Fibroblast of peridontal ligament (primary cell): ENCODE results near the gene MRC1.
A peak's percentile ranks its signal among the peaks of the same experiment; 100 is the strongest.

Source experiments
- DNase-seq: peaks from one replicate; pipeline ENCODE4 v3.0.0-alpha.2; 2010; ENCODE audit errors: extremely low read depth

The MRC1 gene

DNA sequence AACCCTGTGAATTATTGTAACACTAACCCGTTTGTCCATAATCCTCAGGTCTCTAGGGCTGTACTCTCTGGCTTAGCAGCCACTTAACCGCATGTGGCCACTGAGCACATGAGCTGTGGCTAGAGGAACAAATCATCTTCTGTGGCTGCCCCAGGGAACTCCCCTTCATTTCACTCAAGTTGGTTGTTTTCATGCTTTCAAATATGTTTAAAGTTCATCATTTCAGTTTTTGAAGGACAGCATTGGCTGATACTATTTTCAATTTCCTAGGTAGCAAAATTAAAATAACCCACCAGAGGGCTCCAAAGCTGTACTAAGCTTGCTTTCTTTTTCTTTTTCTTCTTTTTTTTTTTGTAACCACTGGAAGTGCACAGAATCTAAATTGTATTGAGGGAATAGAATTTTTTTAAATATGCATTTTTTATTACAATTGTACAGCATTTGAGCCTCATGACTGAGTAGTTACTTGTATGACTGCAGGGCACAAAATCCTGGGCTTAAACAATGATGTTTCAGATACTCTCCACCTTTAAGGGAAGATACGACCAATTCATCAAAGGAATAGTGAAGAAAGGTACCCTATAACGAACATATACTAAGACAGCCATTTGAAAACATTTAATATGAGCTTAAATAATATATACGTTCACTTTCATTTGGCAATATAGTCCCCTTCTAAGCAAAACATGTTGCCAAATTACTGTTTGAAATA lies 38.6 kb downstream of the MRC1 start:
- peak; percentile 73 for DNase-seq

DNA sequence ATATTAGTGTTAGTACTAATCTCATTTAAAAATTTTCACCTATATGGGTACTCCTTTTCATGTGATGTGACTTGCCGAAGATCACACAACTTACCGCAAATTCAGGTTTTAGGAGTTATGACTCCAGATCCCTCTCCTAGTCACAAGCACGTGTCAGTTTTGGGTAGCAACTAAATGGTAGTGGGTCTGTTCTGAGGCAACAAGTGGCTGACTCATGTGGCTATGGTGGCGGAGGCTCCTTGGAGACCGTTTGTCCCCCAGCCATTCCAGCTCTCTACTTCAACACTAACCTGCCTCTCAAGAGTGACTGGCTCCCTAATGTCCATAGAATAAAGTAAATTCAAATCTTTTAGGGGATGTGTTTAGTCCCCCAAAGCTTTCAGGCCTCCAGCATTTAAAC lies 39.5 kb downstream of the MRC1 start:
- DNase-seq, result no peak

DNA sequence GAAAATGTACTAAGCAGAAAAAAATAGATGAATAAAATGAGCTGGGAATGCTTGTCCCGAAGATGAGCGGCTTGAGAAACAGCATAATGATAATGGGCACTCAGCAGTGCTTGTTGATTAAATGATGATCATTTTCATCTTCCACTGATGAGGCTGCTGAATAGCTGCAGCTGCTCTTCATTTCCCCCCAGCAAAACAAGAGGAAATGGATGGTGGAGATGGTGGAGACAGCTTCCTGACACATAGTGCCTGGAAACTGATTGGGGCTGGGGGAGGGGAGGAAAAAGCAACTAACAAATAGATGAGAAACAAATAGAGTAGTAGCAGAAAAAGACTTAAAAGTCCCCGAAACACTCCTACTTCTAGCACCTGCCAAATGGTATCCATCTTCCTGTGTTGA lies 41.4 kb downstream of the MRC1 start:
- no peak for DNase-seq

DNA sequence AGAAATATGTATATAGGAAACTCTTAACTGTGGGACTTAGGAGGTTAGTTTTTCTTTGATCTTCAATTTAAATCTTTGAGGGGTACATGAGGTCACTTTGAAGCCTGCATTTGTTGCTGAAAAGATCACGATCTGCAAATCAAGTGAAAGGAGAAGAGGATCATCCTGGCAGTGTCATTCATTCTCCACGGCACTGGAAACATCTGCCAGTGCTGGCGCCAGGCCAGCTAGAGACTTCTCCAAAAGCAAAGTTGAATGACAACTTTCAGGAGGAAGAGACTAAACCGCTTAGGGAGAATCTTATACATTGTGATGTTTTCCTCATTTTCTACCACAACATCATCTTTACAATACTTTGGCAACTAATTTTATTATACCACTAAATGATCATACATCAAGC lies 42.5 kb downstream of the MRC1 start:
- DNase-seq, result no peak

GRCh38 chr10:17854044-17854652 lies 45.0 kb downstream of the MRC1 start:
- DNase-seq, result no peak

- DNase-seq, result no peak
Observed at GRCh38 chr10:17857040-17857439, 47.9 kb downstream of the MRC1 start.

GRCh38 chr10:17859492-17860156 lies 50.5 kb downstream of the MRC1 start:
- DNase-seq, result no peak

DNA sequence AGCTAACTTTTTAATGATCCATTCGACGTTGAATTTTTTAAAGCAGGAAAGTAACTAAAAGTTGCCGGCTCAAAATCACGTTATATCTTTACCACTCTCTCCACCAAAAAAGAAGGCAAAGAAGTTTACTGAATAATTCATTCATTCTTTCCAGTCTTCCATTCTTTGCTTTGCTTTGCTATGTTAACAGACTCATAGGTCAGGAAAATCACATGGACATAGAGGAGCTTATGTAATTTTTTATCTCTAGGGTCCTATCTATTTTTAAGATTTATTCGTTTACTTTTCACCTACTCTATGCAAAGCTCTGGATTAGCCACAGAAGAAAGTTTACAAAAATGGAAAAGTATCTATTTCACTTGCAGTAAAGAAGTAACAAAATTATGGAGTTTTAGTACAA lies 52.6 kb downstream of the MRC1 start:
- no peak for DNase-seq

DNA sequence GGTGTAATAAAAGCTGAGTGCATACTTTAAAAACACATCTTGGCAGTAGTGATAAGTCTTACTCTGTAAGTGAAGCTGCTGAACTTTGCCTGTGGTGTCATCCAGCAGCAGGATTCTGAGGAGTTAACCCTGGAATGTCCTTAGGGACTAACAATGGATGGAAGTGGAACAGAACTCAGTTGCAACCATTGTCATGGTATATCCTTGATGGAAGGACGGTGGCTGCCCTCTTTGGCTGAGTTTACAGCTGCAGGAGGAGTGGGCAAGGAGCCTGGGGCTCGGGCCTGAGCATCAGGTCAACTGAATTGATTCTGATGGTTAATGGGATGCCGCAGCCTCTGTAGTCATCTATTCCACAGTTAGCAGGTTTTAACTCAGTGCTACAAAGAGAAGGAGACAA lies 56.2 kb downstream of the MRC1 start:
- DNase-seq, result peak; percentile 34

DNA sequence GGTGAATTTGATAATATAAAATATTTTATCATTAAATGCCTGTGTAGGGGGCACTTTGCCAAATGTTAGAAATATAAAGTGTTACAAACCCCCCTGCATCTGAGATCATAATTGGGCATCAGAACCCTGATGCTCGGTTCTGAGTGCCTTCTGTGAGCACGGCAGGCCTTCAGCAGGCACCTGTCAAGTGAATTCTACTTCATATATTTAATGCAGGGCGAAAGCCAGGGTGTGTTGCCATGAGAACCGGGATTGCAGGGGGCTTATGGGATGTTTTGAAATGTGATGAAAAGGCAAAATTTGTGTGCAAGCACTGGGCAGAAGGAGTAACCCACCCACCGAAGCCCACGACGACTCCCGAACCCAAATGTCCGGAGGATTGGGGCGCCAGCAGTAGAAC lies 57.2 kb downstream of the MRC1 start:
- no peak for DNase-seq

DNA sequence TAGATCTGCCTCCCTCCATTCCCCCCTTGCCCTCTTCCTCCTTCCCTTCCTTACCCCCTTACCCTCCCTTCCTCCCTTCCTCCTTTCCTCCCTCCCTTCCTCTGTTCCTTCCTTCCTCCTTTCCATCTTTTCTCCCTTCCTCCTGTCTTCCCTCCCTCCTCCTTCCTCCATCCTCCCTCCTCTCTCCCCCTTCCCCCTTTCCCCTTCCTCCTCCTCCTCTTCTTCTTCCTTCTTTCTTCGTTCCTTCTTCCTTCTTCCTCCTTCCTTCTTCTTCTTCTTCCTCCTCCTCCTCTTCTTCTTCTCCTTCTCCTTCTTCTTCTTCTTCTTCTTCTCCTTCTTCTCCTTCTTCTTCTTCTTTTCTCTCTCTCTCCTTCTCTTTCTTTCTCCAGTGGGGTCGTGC lies 57.9 kb downstream of the MRC1 start:
- DNase-seq, result no peak

DNA sequence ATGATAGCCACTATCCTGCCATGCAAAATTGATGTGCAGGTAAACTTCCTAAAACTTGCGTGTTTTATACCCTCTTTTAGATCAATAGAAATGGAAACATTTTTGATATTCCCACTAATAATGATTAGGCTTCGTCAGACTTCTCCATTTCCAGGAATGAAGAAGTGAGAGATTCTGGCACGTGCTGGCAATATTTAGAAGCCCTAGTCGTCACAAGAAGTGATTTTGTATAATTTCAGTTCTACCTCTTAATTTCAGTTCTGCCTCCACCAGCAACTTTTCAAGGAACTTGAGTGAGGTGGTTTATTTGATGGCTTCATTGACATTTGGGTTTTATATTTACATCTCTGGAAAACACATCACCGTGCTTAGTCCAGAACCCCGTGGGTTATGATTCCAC lies 61.9 kb downstream of the MRC1 start:
- no peak for DNase-seq

DNA sequence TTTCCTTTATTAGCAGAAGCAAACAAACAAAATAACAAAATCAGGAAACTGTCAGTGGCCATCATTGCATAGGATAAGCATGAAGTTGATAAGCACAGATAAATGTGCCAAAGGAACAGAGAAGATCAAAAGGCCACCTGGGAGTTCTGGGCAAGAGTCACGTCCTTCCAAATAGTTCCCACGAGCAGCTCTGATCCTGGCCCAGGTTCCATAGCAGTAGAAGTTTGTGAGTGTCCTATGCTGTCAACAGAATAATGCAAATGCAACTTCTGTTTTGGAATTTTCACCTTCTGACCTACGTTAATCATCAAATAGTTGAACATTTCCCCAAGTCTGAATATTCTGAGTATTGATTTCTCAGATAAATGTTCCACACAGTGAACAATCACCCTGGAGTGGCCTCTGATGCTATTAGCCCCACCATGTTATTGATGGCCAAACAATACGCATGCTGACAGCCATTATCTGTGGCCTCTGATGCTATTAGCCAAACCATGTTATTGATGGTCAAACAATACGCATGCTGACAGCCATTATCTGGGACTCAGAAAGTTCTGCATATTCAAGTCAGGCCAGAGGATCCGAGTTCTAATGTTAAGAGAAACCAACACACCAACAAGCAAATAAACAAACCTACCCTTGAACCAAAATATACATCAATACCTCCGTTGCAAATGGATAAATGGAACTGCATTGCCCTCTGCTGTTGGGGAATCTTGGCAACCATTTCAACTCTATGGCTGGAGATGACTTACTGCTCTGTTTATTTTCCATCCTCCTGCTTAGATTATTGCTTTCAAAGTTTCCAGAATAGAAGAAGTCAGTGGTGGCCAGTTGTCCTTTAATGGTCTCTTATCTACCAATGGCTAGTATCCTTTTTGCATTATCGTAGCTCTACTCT lies 63.3 kb downstream of the MRC1 start:
- peak; percentile 55 for DNase-seq

DNA sequence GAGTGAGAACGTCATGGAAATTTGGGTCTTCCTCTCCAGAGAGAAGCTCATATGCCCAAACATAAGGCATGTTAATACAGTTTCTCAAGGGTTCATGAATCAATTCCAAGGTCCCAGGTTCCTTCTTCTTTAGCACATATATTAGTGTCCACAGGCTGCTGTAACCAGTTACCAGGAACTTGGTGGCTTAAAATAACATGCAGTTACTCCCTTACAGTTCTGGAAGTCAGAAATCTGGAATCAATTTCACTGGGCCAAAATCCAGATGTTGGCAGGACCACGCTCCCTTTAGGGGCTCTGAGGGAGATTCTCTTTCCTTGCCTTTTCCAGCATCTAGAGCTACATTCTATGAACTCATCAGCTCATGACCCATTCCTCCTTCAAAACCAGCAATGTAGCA lies 64.8 kb downstream of the MRC1 start:
- DNase-seq, result peak; percentile 83

GRCh38 chr10:17877121-17877520 lies 68.0 kb downstream of the MRC1 start:
- DNase-seq, result no peak

DNA sequence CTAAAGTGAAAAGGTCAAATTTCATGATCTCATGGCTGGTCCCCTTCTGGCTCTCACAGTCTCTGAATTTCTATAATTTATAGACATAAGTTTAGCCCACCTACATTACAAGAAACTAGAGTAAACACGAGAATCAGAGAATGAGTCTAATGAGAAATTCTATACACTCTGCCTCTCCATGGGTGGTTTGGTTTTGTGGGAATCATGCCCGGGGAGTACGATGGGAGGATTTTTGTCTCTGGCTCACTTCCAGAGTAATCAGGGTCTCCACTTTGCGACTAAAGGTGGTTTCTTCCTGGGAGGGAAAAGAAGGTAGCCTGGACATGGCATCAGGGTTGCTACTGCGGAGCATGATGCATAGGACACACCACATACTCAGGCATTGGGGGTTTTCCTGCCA lies 69.7 kb downstream of the MRC1 start:
- no peak for DNase-seq

GRCh38 chr10:17880601-17881000 lies 71.5 kb downstream of the MRC1 start:
- peak; percentile 72 for DNase-seq

- DNase-seq, result peak; percentile 75
Observed at GRCh38 chr10:17882557-17882956, 73.4 kb downstream of the MRC1 start.

DNA sequence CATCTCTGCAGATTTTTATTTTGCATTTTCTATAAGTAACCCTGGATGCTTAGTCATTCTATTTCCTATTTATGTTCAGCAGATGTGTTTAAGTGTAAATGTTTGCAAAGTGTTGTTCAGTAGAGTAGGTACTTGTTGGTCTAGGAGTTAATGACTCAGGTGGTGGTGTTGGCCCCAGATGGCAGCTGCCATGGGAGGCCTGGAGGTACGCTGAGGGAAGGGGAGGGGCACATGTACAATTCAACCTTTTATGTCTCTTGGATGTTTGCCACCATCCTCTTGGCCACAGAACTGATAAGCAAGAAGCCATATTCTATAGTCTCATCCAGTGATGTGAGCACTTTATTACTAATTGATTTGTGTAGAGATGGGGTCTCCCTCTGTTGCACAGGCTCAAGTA lies 74.5 kb downstream of the MRC1 start:
- no peak for DNase-seq

- DNase-seq, result no peak
Observed at GRCh38 chr10:17888189-17888588, 79.0 kb downstream of the MRC1 start.

DNA sequence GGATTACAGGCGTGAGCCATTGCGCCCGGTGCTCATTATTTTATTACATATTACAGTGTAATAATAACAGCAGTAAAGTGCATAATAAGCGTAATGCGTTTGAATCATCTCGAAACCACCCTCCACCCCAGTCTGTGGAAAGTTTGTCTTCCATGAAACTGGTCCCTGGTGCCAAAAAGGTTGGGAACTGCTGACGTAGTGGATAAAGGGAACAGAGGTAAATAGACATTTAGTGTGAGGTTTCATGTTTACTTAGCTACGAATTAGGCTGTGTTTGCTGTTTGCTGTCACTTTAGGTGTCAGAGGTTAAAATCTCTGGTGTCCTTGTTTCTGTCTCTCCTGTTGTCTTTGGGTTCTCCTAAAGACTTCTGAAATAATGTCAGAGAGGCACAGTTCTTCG lies 82.3 kb downstream of the MRC1 start:
- no peak for DNase-seq

- no peak for DNase-seq
Observed at GRCh38 chr10:17904564-17904963, 95.4 kb downstream of the MRC1 start.
